GM20000 (cell line): Measurements from ENCODE around the gene ARHGEF5.

Experiments
- DNase-seq: peaks from one replicate; pipeline ENCODE4 v3.0.0; 2012; ENCODE audit warnings: low spot score
- CTCF ChIP-seq: IDR thresholded peaks from 2 replicates; pipeline ENCODE4 v1.5.1; 2012; ENCODE audit warnings: mild to moderate bottlenecking, control low read depth; ENCODE audit errors: extremely low read depth, missing control alignments

Gene ARHGEF5

DNA sequence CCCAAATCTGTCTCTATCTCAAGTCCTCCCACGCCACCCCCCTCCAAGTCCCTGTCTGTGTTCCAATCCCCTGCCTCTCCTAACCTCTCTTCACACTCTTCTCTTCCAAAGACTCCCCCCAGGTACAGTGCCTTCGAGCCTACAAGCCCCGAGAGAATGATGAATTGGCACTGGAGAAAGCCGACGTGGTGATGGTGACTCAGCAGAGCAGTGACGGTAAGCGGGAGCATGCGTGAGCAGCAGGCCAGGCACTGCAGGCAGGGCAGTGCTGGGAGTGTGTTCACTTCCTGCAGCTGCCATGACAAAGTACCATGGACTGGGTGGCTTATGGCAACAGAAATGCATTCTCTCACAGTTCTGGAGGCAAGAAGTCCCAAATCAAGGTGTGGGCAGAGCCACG lies 23.4 kb downstream of the ARHGEF5 start:
- no peak for DNase-seq

GRCh38 chr7:144379776-144380384 lies 24.7 kb downstream of the ARHGEF5 start:
- no peak for DNase-seq
- no peak for TF ChIP-seq CTCF

More for the DNA sequence above, 23.4 kb downstream of the ARHGEF5 start:
- TF ChIP-seq CTCF: no peak

GRCh38 chr7:144384071-144384470 lies 28.9 kb downstream of the ARHGEF5 start:
- no peak for TF ChIP-seq CTCF
- DNase-seq: no peak

- no peak for DNase-seq
- TF ChIP-seq CTCF: no peak
These were observed 29.5 kb downstream of the ARHGEF5 start for GRCh38 chr7:144384555-144385245.

- DNase-seq: no peak
- no peak for TF ChIP-seq CTCF
These were observed 31.5 kb downstream of the ARHGEF5 start for GRCh38 chr7:144386741-144387140.

- no peak for DNase-seq
- no peak for TF ChIP-seq CTCF
These were observed 33.7 kb downstream of the ARHGEF5 start for GRCh38 chr7:144388950-144389349.

- no peak for TF ChIP-seq CTCF
- no peak for DNase-seq
These were observed 35.3 kb downstream of the ARHGEF5 start for GRCh38 chr7:144390481-144390880.
